GM12892 (cell line): ENCODE data around the gene KATNB1.

Source experiments
- POLR2A ChIP-seq: IDR thresholded peaks from 2 replicates; pipeline ENCODE4 v1.6.1; 2011; ENCODE audit warnings: low read depth, low read length, control low read depth
- POLR2AphosphoS5 ChIP-seq: IDR thresholded peaks from 2 replicates; pipeline ENCODE4 v1.6.1; 2011; ENCODE audit warnings: low read depth, low read length, control low read depth
- TAF1 ChIP-seq: IDR thresholded peaks from 2 replicates; pipeline ENCODE4 v1.6.1; 2011; ENCODE audit warnings: low read depth, mild to moderate bottlenecking, control low read depth, low read length, borderline replicate concordance

- TF ChIP-seq POLR2A: no peak
- no peak for TF ChIP-seq TAF1
- TF ChIP-seq POLR2AphosphoS5: no peak
Observed at GRCh38 chr16:57687363-57687929, 48.1 kb upstream of the KATNB1 start.
